ENCODE results near the gene PCSK4.
"Not testable (repeated sequence)": the region's sequence is repeated elsewhere in the genome, so short reads cannot be mapped to it uniquely, and the experiment has no call there.

Gene PCSK4

GRCh38 chr19:1481893-1482360 lies 8.2 kb downstream of the PCSK4 start:
- no peak overlapping the region for H3K4me3 ChIP-seq (ENCODE audit: low read depth, low read length)
- no peak for TF ChIP-seq CTCF (IDR thresholded peaks at IDR 0.05; ENCODE audit: insufficient read depth, low read depth, low read length, missing control alignments)
- DNase-seq (ENCODE audit: low read depth): no peak

- no peak for DNase-seq (ENCODE audit: low read depth)
- no peak for TF ChIP-seq CTCF (IDR thresholded peaks at IDR 0.05; ENCODE audit: insufficient read depth, low read depth, low read length, missing control alignments)
- no peak overlapping the region for H3K4me3 ChIP-seq (ENCODE audit: low read depth, low read length)
These were observed 8.8 kb downstream of the PCSK4 start for GRCh38 chr19:1481224-1481892.

DNA sequence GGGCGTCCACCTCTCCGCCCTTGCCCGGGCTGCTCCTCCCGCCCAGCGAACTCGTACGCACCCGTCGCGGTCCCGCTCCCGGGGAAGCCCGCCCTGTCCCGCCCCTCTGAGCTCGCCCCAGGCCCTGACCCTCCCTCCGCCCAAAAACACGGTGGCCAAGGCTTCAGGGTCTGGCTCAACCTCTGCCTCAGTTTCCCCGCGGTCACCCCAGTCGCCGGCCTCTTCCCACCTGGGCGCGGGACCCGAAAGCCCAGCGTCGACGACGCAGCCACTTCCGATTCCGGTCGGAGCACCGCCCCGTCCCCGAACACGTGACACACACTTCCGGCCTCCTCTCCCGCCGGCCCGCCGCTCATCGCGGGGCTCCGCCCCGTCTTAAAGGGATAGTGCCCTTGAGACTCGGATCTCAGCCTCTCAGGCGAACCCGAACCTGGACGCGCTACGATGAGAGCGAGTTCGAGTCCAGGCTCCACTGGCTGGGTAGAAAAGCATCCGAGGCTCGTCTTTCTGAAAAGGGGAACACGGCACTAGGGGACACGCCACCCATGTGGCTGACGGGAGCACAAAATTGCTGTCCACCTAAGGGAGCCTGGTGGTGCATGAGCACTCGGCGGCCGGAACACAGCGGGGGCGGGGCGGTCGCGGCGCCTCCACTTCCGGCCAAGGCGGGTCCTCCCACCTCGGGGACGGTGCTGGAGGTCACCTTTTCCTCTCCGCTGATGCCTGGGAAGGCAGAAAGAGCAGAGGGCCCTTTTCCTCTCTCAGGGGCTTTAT lies 11.0 kb downstream of the PCSK4 start, which contains the start of gene C19orf25:
Gene C19orf25, minus strand, starts transcription at position 282 of the 774 bp plus-strand sequence. CDS start 312 bp downstream, outside the sequence.
- DNase-seq (ENCODE audit: low read depth): peak; percentile 97
- H3K4me3 ChIP-seq (ENCODE audit: low read depth, low read length): peak within 1 kb of the TSS; percentile 64
- TF ChIP-seq CTCF (IDR thresholded peaks at IDR 0.05; ENCODE audit: insufficient read depth, low read depth, low read length, missing control alignments): no peak

DNA sequence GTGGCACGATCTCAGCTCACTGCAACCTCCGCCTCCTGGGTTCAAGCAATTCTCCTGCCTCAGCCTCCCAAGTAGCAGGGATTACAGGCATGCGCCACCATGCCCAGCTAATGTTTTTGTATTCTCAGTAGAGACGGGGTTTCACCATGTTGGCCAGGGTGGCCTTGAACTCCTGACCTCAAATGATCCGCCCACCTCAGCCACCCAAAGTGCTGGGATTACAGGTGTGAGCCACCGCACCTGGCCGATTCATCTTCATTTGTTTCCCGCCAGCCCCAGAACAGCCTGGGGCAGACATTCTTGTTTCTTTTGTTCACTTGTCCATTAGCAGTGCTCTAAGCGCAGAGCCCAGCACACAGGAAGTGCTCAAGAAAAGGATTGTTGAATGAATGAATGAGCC lies 13.1 kb downstream of the PCSK4 start:
- not testable (repeated sequence) for DNase-seq (ENCODE audit: low read depth); H3K4me3 ChIP-seq (ENCODE audit: low read depth, low read length)

- TF ChIP-seq CTCF (IDR thresholded peaks at IDR 0.05; ENCODE audit: insufficient read depth, low read depth, low read length, missing control alignments): no peak
- DNase-seq (ENCODE audit: low read depth): no peak
- no peak overlapping the region for H3K4me3 ChIP-seq (ENCODE audit: low read depth, low read length)
These were observed 14.3 kb downstream of the PCSK4 start for GRCh38 chr19:1475751-1476437.

DNA sequence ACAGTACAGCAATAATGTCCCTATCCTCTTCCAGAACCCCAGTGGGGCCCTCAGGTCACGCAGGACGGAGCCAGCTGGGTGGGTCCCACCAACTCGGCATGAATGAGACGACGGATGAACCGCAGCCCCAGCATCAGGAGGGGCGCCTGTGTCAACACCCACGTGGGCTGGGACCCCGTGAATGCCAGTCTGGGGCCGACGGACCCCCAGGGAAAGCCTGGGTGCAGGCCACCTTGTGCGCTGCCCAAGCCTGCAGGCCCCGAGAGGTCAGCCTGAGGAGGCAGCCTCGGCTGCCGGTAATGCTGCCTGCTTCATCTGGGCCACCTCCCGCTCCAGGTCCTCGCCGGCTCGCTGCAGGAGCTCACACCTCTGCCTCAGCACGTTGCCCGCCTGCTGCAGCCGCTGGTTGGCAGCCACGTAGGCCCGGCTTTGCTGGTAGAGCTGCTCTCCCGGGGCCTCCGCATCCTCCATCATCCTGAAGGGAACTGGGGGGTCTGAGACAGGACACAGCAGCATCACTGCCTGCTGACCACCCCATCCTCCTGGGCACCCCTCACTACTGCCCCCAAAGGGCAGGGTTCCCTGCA lies 15.3 kb downstream of the PCSK4 start:
- DNase-seq (ENCODE audit: low read depth): no peak
- H3K4me3 ChIP-seq (ENCODE audit: low read depth, low read length): no peak overlapping the region
- no peak for TF ChIP-seq CTCF (IDR thresholded peaks at IDR 0.05; ENCODE audit: insufficient read depth, low read depth, low read length, missing control alignments)

All from GM12865 (cell line).